Tibial nerve (tissue), 3 donors: ENCODE measurements around the gene MRNIP.

Experiments
- POLR2A ChIP-seq, 2 donors: fragments of 450-650 bp; IDR thresholded peaks; one replicate each; pipeline ENCODE4 v1.6.1; 2017; ENCODE audit warnings: antibody characterized with exemption in 2 of 2, mild to moderate bottlenecking in 2 of 2, moderate library complexity in 2 of 2
- TF ChIP-seq, protein P1 (sequence below), 5 experiments: fragments of 200-600 bp in 3 of 5; fragments of 450-650 bp in 2 of 5; sonication (generic) in 3 of 5; IDR thresholded peaks; one replicate each; pipeline ENCODE4 v1.5.1; 2016 to 2019; ENCODE audit warnings: antibody characterized with exemption in 5 of 5, mild to moderate bottlenecking in 3 of 5, moderate library complexity in 2 of 5

DNA sequence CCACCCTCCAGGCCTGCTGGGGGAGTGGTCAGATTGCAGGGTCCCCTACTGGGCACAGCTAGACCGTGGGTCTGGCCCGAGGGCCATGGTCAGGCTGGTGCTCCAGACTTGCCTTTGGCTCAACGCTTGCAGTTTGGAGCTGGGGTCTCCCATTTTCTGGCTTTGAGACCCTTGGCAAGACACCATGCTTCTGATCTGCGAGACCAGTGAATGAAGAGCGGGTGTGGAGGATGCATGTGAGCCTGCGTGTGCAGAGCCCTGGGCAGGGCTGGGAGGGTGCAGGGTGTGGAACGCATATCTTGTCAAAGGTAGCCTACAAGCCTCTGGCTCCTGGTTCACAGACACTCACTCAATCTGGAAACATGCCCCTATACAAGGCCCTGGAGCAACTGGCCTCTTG lies 6.1 kb upstream of the MRNIP start:
- TF ChIP-seq, protein P1, sequence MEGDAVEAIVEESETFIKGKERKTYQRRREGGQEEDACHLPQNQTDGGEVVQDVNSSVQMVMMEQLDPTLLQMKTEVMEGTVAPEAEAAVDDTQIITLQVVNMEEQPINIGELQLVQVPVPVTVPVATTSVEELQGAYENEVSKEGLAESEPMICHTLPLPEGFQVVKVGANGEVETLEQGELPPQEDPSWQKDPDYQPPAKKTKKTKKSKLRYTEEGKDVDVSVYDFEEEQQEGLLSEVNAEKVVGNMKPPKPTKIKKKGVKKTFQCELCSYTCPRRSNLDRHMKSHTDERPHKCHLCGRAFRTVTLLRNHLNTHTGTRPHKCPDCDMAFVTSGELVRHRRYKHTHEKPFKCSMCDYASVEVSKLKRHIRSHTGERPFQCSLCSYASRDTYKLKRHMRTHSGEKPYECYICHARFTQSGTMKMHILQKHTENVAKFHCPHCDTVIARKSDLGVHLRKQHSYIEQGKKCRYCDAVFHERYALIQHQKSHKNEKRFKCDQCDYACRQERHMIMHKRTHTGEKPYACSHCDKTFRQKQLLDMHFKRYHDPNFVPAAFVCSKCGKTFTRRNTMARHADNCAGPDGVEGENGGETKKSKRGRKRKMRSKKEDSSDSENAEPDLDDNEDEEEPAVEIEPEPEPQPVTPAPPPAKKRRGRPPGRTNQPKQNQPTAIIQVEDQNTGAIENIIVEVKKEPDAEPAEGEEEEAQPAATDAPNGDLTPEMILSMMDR (IDR thresholded peaks at IDR 0.05) = no peak
- TF ChIP-seq POLR2A (IDR thresholded peaks at IDR 0.05) = no peak
